Measurements from ENCODE around the gene MMRN1.

GRCh38 chr4:89860971-89861370 lies 33.7 kb upstream of the MMRN1 start:
- TF ChIP-seq CTCF (IDR thresholded peaks at IDR 0.05; ENCODE audit: low read length) (no peak), EZH2 (optimal IDR thresholded peaks at IDR 0.05; ENCODE audit: low read depth, low read length) (no peak)

Data from MM.1S (cell line).